Measurements from ENCODE around the gene MYBPC1. TPM values are rescaled to one million over a fixed set of nuclear protein-coding genes. Genes with fewer than 3 reads are reported as not detected.

MYBPC1 gene
- total RNA-seq, 1 donor from 2014 or later = not detected

GRCh38 chr12:101590383-101590782 lies 4.4 kb upstream of the MYBPC1 start:
- no peaks in the 10 kb centered on the region for H3K36me3 ChIP-seq
- no peak overlapping the region for H3K4me3 ChIP-seq
- intact Hi-C loops (cut with DNase I) = no loop called here
- H3K9me3 ChIP-seq = no peaks in the 10 kb centered on the region
- no peak for DNase-seq (ENCODE audit: extremely low spot score in 2 of 2)
- H3K4me1 ChIP-seq = no peaks in the 10 kb centered on the region
- no peak for TF ChIP-seq CTCF (IDR thresholded peaks at IDR 0.05)
- no peak for TF ChIP-seq POLR2A (IDR thresholded peaks at IDR 0.05)
- TF ChIP-seq POLR2AphosphoS5 (IDR thresholded peaks at IDR 0.05; ENCODE audit: insufficient read depth in 1 of 2, low read depth in 1 of 2) = no peak
- no peaks in the 10 kb centered on the region for H3K27me3 ChIP-seq
- no peak overlapping the region for H3K27ac ChIP-seq

- intact Hi-C loops (cut with DNase I) = no loop called here
- TF ChIP-seq CTCF (IDR thresholded peaks at IDR 0.05) = no peak
- TF ChIP-seq POLR2A (IDR thresholded peaks at IDR 0.05) = no peak
- no peak for TF ChIP-seq POLR2AphosphoS5 (IDR thresholded peaks at IDR 0.05; ENCODE audit: insufficient read depth in 1 of 2, low read depth in 1 of 2)
- H3K9me3 ChIP-seq = no peaks in the 10 kb centered on the region
- H3K4me3 ChIP-seq = no peak overlapping the region
- no peaks in the 10 kb centered on the region for H3K36me3 ChIP-seq
- no peak overlapping the region for H3K27ac ChIP-seq
- no peak for DNase-seq (ENCODE audit: extremely low spot score in 2 of 2)
- H3K27me3 ChIP-seq = no peaks in the 10 kb centered on the region
- H3K4me1 ChIP-seq = no peaks in the 10 kb centered on the region
Observed at GRCh38 chr12:101591781-101592180, 3.0 kb upstream of the MYBPC1 start.

- no peak for TF ChIP-seq POLR2A (IDR thresholded peaks at IDR 0.05)
- no peak for TF ChIP-seq CTCF (IDR thresholded peaks at IDR 0.05)
- no peak for TF ChIP-seq POLR2AphosphoS5 (IDR thresholded peaks at IDR 0.05; ENCODE audit: insufficient read depth in 1 of 2, low read depth in 1 of 2)
- H3K27me3 ChIP-seq = no peaks in the 10 kb centered on the region
Observed at GRCh38 chr12:101592448-101592847, 2.3 kb upstream of the MYBPC1 start.

GRCh38 chr12:101592921-101593320 lies 1.9 kb upstream of the MYBPC1 start:
- no peaks in the 10 kb centered on the region for H3K36me3 ChIP-seq
- H3K4me1 ChIP-seq = no peaks in the 10 kb centered on the region
- H3K27ac ChIP-seq = no peak overlapping the region
- intact Hi-C loops (cut with DNase I) = no loop called here
- DNase-seq (ENCODE audit: extremely low spot score in 2 of 2) = no peak
- no peak overlapping the region for H3K4me3 ChIP-seq
- TF ChIP-seq POLR2AphosphoS5 (IDR thresholded peaks at IDR 0.05; ENCODE audit: insufficient read depth in 1 of 2, low read depth in 1 of 2) = no peak
- TF ChIP-seq POLR2A (IDR thresholded peaks at IDR 0.05) = no peak
- no peak for TF ChIP-seq CTCF (IDR thresholded peaks at IDR 0.05)
- H3K27me3 ChIP-seq = no peaks in the 10 kb centered on the region
- no peaks in the 10 kb centered on the region for H3K9me3 ChIP-seq

More at GRCh38 chr12:101592448-101592847, 2.3 kb upstream of the MYBPC1 start:
- no peak for DNase-seq (ENCODE audit: extremely low spot score in 2 of 2)
- H3K4me3 ChIP-seq = no peak overlapping the region
- no peaks in the 10 kb centered on the region for H3K36me3 ChIP-seq
- intact Hi-C loops (cut with DNase I) = no loop called here
- H3K27ac ChIP-seq = no peak overlapping the region
- H3K4me1 ChIP-seq = no peaks in the 10 kb centered on the region
- no peaks in the 10 kb centered on the region for H3K9me3 ChIP-seq

- Histone ChIP-seq H3K27me3 (no peaks in the 10 kb centered on the region), H3K27ac (no peak overlapping the region), H3K4me3 (no peak overlapping the region), H3K36me3 (no peaks in the 10 kb centered on the region), H3K4me1 (no peaks in the 10 kb centered on the region), H3K9me3 (no peaks in the 10 kb centered on the region)
- TF ChIP-seq POLR2A (IDR thresholded peaks at IDR 0.05) (no peak), CTCF (IDR thresholded peaks at IDR 0.05) (no peak), POLR2AphosphoS5 (IDR thresholded peaks at IDR 0.05; ENCODE audit: insufficient read depth in 1 of 2, low read depth in 1 of 2) (no peak)
- intact Hi-C loops (cut with DNase I) = no loop called here
- DNase-seq (ENCODE audit: extremely low spot score in 2 of 2) = no peak
Observed at GRCh38 chr12:101596172-101596571, 1.4 kb downstream of the MYBPC1 start.
